ENCODE results near the gene STAM2. TPM values are rescaled to one million over a fixed set of nuclear protein-coding genes. Genes with fewer than 3 reads are reported as not detected.

The STAM2 gene
- total RNA-seq, 1 experiment from 2014 or later, result 24.4 TPM

GRCh38 chr2:152084076-152084475 lies 91.5 kb downstream of the STAM2 start:
- CTCF ChIA-PET, result interaction anchor here (0.6 kb wide), 1 partner anchor 169 kb away, joined by 4 read pairs; no protein-coding TSS in a partner anchor
- POLR2A ChIA-PET, result no interaction called here
- intact Hi-C loops (cut with micrococcal nuclease; ENCODE audit: unreplicated experiment), result no loop called here

GRCh38 chr2:152083202-152083875 lies 92.2 kb downstream of the STAM2 start:
- no peak overlapping the region for H3K27ac Mint-ChIP-seq (ENCODE audit: unreplicated experiment)
- H3K9me3 Mint-ChIP-seq (ENCODE audit: unreplicated experiment), result no peaks in the 10 kb centered on the region
- Histone ChIP-seq H3K36me3 (ENCODE audit: control insufficient read depth, insufficient read depth, low read length) (no peaks in the 10 kb centered on the region), H3K27me3 (replicated peaks; ENCODE audit: control insufficient read depth, insufficient read depth, low read length) (no peaks in the 10 kb centered on the region), H3K4me3 (ENCODE audit: low read depth, low read length) (no peak overlapping the region), H3K4me1 (no peaks in the 10 kb centered on the region), H3K9me3 (no peaks in the 10 kb centered on the region)
- DNase-seq, result no peak
- H3K36me3 Mint-ChIP-seq (ENCODE audit: insufficient read depth, unreplicated experiment), result no peaks in the 10 kb centered on the region
- TF ChIP-seq, protein P1, sequence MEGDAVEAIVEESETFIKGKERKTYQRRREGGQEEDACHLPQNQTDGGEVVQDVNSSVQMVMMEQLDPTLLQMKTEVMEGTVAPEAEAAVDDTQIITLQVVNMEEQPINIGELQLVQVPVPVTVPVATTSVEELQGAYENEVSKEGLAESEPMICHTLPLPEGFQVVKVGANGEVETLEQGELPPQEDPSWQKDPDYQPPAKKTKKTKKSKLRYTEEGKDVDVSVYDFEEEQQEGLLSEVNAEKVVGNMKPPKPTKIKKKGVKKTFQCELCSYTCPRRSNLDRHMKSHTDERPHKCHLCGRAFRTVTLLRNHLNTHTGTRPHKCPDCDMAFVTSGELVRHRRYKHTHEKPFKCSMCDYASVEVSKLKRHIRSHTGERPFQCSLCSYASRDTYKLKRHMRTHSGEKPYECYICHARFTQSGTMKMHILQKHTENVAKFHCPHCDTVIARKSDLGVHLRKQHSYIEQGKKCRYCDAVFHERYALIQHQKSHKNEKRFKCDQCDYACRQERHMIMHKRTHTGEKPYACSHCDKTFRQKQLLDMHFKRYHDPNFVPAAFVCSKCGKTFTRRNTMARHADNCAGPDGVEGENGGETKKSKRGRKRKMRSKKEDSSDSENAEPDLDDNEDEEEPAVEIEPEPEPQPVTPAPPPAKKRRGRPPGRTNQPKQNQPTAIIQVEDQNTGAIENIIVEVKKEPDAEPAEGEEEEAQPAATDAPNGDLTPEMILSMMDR (IDR thresholded peaks at IDR 0.05; ENCODE audit: insufficient read depth in 1 of 2, low read depth in 1 of 2, low read length in 1 of 2, severe bottlenecking in 1 of 2, unreplicated experiment in 1 of 2), result no peak
- H3K4me1 Mint-ChIP-seq (ENCODE audit: low read depth, unreplicated experiment), result no peaks in the 10 kb centered on the region
- intact Hi-C loops (cut with micrococcal nuclease; ENCODE audit: unreplicated experiment), result no loop called here
- H3K4me3 Mint-ChIP-seq (ENCODE audit: unreplicated experiment), result no peak overlapping the region
- ChIA-PET POLR2A (no interaction called here), CTCF (no interaction called here)
- BruUV-seq (replicated peaks), result no TSS peak
- no peaks in the 10 kb centered on the region for H3K27me3 Mint-ChIP-seq (ENCODE audit: insufficient read depth, unreplicated experiment)

More at GRCh38 chr2:152084076-152084475, 91.5 kb downstream of the STAM2 start:
- H3K36me3 Mint-ChIP-seq (ENCODE audit: insufficient read depth, unreplicated experiment), result no peaks in the 10 kb centered on the region
- H3K36me3 ChIP-seq (ENCODE audit: control insufficient read depth, insufficient read depth, low read length), result no peaks in the 10 kb centered on the region
- no peaks in the 10 kb centered on the region for H3K27me3 Mint-ChIP-seq (ENCODE audit: insufficient read depth, unreplicated experiment)
- no peaks in the 10 kb centered on the region for H3K4me1 ChIP-seq
- no peak overlapping the region for H3K4me3 Mint-ChIP-seq (ENCODE audit: unreplicated experiment)
- H3K4me1 Mint-ChIP-seq (ENCODE audit: low read depth, unreplicated experiment), result no peaks in the 10 kb centered on the region
- H3K27ac Mint-ChIP-seq (ENCODE audit: unreplicated experiment), result no peak overlapping the region
- TF ChIP-seq, protein P1 (IDR thresholded peaks at IDR 0.05; ENCODE audit: insufficient read depth in 1 of 2, low read depth in 1 of 2, low read length in 1 of 2, severe bottlenecking in 1 of 2, unreplicated experiment in 1 of 2), result no peak
- no peaks in the 10 kb centered on the region for H3K27me3 ChIP-seq (replicated peaks; ENCODE audit: control insufficient read depth, insufficient read depth, low read length)
- H3K9me3 Mint-ChIP-seq (ENCODE audit: unreplicated experiment), result no peaks in the 10 kb centered on the region
- no peak overlapping the region for H3K4me3 ChIP-seq (ENCODE audit: low read depth, low read length)
- peak in 1 of 2 experiments; percentile 7 for DNase-seq
- no TSS peak for BruUV-seq (replicated peaks)
- H3K9me3 ChIP-seq, result no peaks in the 10 kb centered on the region

DNA sequence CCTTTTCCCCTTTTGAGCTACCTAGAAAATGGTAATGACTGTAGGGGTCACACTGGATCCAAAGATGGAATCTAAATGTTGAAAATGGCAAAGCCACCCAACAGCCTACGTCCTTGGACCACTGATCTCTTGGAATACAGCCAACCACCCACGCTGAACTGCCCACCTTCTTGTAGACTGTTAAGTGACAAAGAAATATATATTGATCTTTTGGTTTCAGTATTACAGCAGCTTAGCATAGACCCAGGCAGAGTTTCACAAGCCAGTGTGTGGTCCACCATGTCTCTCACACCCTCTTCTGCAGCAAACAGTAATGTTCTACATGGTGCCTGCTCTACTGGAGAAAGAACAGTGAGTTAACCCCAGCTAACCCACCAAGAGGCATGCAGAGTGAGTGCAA lies 96.9 kb downstream of the STAM2 start:
- Mint-ChIP-seq H3K36me3 (ENCODE audit: insufficient read depth, unreplicated experiment) (no peaks in the 10 kb centered on the region), H3K4me3 (ENCODE audit: unreplicated experiment) (no peak overlapping the region), H3K9me3 (ENCODE audit: unreplicated experiment) (no peaks in the 10 kb centered on the region), H3K4me1 (ENCODE audit: low read depth, unreplicated experiment) (no peaks in the 10 kb centered on the region), H3K27ac (ENCODE audit: unreplicated experiment) (no peak overlapping the region), H3K27me3 (ENCODE audit: insufficient read depth, unreplicated experiment) (no peaks in the 10 kb centered on the region)
- BruUV-seq (replicated peaks), result no TSS peak
- ChIA-PET POLR2A (no interaction called here), CTCF (no interaction called here)
- TF ChIP-seq, protein P1 (IDR thresholded peaks at IDR 0.05; ENCODE audit: insufficient read depth in 1 of 2, low read depth in 1 of 2, low read length in 1 of 2, severe bottlenecking in 1 of 2, unreplicated experiment in 1 of 2), result no peak
- intact Hi-C loops (cut with micrococcal nuclease; ENCODE audit: unreplicated experiment), result no loop called here
- Histone ChIP-seq H3K9me3 (no peaks in the 10 kb centered on the region), H3K4me1 (no peaks in the 10 kb centered on the region), H3K27me3 (replicated peaks; ENCODE audit: control insufficient read depth, insufficient read depth, low read length) (no peaks in the 10 kb centered on the region), H3K36me3 (ENCODE audit: control insufficient read depth, insufficient read depth, low read length) (no peaks in the 10 kb centered on the region), H3K4me3 (ENCODE audit: low read depth, low read length) (no peak overlapping the region)
- no peak for DNase-seq

Data from Caco-2 (cell line).